NT2/D1 (cell line): ENCODE results near the gene U2AF2.

Source experiments
- SUZ12 ChIP-seq: IDR thresholded peaks from 2 replicates; pipeline ENCODE4 v1.6.1; 2011; ENCODE audit not compliant: insufficient read length, insufficient read depth; ENCODE audit errors: extremely low read depth
- YY1 ChIP-seq: IDR thresholded peaks from 2 replicates; pipeline ENCODE4 v1.6.1; 2011; ENCODE audit not compliant: insufficient read length, insufficient read depth
- ZNF274 ChIP-seq: IDR thresholded peaks from 2 replicates; pipeline ENCODE4 v1.6.1; 2011; ENCODE audit warnings: mild to moderate bottlenecking, low read depth, low read length

DNA sequence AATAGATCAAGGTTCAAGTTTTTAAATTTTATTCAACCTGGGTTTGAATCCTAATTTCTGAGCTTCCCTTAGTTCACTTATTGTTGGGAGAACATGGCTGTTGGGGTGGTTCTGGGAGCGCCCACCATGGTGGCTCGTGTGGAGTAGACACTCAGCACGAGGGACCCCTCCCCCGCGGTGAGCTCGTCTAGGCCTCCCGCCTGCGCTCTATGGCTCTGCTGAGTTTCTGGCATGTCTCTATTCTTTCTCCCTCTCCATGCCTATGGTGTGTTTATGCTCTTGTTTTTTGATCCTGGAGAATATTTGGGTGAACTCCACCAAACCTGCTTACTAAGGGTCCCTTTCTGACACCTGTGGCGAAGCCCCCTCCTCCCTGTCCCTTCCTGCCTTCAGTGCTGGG is 18.6 kb downstream of the U2AF2 start:
- TF ChIP-seq ZNF274 (no peak), YY1 (no peak), SUZ12 (no peak)
